Uterus (tissue), 2 donors: ENCODE results near the gene KLHDC4.

Experiments used
- POLR2A ChIP-seq, 2 donors: fragments of 450-650 bp; IDR thresholded peaks; one replicate each; pipeline ENCODE4 v1.6.1; 2016; ENCODE audit warnings: antibody characterized with exemption in 2 of 2, mild to moderate bottlenecking in 1 of 2, moderate library complexity in 1 of 2
- TF ChIP-seq, protein P1 (sequence below), 4 experiments: fragments of 200-600 bp in 2 of 4; fragments of 450-650 bp in 2 of 4; sonication (generic) in 2 of 4; IDR thresholded peaks; one replicate each; pipeline ENCODE4 v1.5.1; 2016 to 2019; ENCODE audit warnings: antibody characterized with exemption in 4 of 4, mild to moderate bottlenecking in 2 of 4, moderate library complexity in 1 of 4

DNA sequence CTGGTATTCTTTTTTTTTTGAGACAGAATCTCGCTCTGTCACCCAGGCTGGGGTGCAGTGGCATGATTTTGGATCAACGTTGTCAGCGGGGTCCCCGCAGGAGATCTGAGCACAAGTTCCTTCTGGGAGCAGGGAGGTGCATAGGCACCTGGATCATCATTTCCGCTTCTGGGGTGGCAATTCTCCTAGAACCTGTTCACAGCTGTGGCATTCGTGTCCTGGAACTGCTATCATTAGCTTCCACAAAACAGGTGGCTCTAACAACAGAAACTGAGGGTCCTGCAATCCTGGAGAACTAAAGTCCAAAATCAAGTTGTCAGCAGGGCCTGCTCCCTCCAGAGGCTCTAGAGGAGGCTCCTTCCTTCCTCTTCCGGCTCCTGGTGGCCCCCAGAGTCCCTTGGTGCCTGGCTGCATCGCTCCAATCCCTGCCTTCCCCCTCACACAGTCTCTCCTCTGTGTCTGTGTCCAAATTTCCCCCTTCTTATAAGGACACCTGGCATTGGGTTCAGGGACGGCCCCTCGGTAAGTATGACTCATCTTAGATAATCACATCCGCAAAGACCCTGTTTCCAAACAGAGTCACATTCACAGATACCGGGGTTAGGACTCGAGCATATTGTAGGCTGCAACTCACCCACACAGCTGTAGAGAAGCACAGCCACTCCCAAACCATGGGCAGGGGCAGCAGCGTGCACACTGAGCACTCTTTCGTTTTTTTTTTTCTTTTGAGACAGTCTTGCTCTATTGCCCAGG is 43.5 kb upstream of the KLHDC4 start:
- TF ChIP-seq, protein P1, sequence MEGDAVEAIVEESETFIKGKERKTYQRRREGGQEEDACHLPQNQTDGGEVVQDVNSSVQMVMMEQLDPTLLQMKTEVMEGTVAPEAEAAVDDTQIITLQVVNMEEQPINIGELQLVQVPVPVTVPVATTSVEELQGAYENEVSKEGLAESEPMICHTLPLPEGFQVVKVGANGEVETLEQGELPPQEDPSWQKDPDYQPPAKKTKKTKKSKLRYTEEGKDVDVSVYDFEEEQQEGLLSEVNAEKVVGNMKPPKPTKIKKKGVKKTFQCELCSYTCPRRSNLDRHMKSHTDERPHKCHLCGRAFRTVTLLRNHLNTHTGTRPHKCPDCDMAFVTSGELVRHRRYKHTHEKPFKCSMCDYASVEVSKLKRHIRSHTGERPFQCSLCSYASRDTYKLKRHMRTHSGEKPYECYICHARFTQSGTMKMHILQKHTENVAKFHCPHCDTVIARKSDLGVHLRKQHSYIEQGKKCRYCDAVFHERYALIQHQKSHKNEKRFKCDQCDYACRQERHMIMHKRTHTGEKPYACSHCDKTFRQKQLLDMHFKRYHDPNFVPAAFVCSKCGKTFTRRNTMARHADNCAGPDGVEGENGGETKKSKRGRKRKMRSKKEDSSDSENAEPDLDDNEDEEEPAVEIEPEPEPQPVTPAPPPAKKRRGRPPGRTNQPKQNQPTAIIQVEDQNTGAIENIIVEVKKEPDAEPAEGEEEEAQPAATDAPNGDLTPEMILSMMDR (IDR thresholded peaks at IDR 0.05), result no peak
- no peak for TF ChIP-seq POLR2A (IDR thresholded peaks at IDR 0.05)
